GM12878 (cell line): ENCODE data around the gene CLEC7A. TPM values are rescaled to one million over a fixed set of nuclear protein-coding genes. Genes with fewer than 3 reads are reported as not detected.
A peak's percentile ranks its signal among the peaks of the same experiment; 100 is the strongest.

Experiments
- ASH2L ChIP-seq: fragments of 300-600, 200-600 bp; sonication (generic); IDR thresholded peaks from 2 replicates; pipeline ENCODE4 v1.6.1; 2017; ENCODE audit warnings: low read depth, mild to moderate bottlenecking, borderline replicate concordance
- BACH1 ChIP-seq: fragments of 450-650 bp; IDR thresholded peaks from 2 replicates; pipeline ENCODE4 v1.6.1; 2017; ENCODE audit warnings: mild to moderate bottlenecking, borderline replicate concordance
- E2F4 ChIP-seq: IDR thresholded peaks from 2 replicates; pipeline ENCODE4 v1.6.1; 2012; ENCODE audit warnings: low read depth, low read length, improper control_type of control experiment
- E2F8 ChIP-seq: fragments of 450-650 bp; IDR thresholded peaks from 2 replicates; pipeline ENCODE4 v1.6.1; 2018; ENCODE audit warnings: mild to moderate bottlenecking, low read depth, moderate library complexity; ENCODE audit not compliant: partially characterized antibody
- HDAC2 ChIP-seq: fragments of 200-600 bp; sonication (generic); IDR thresholded peaks from 2 replicates; pipeline ENCODE4 v1.6.1; 2017
- HDAC6 ChIP-seq: fragments of 200-600 bp; sonication (generic); IDR thresholded peaks from one replicate; pipeline ENCODE4 v1.8.0; 2017; ENCODE audit warnings: antibody characterized with exemption; ENCODE audit not compliant: unreplicated experiment
- HDGF ChIP-seq: fragments of 450-650 bp; IDR thresholded peaks from 2 replicates; pipeline ENCODE4 v1.6.1; 2016; ENCODE audit warnings: antibody characterized with exemption
- JUND ChIP-seq: IDR thresholded peaks from 2 replicates; pipeline ENCODE4 v1.6.1; 2012; ENCODE audit warnings: low read depth, mild to moderate bottlenecking, low read length, improper control_type of control experiment, moderate library complexity
- KLF5 ChIP-seq: fragments of 450-650 bp; IDR thresholded peaks from 2 replicates; pipeline ENCODE4 v1.6.1; 2014; ENCODE audit warnings: mild to moderate bottlenecking; ENCODE audit not compliant: partially characterized antibody
- NFIC ChIP-seq: IDR thresholded peaks from 2 replicates; pipeline ENCODE4 v1.6.1; 2012; ENCODE audit warnings: low read depth, mild to moderate bottlenecking, inconsistent platforms, low read length, moderate library complexity
- POLR2A ChIP-seq: IDR thresholded peaks from 2 replicates; pipeline ENCODE4 v1.6.1; 2011; ENCODE audit warnings: low read depth, mild to moderate bottlenecking, low read length
- SUPT20H ChIP-seq: IDR thresholded peaks from 2 replicates; pipeline ENCODE4 v1.6.1; 2011; ENCODE audit warnings: low read depth, mild to moderate bottlenecking, low read length, moderate library complexity, borderline replicate concordance; ENCODE audit not compliant: control insufficient read depth
- ZBTB11 ChIP-seq: fragments of 450-650 bp; formaldehyde crosslinking; IDR thresholded peaks from 2 replicates; pipeline ENCODE4 v1.5.0; 2022; ENCODE audit warnings: mild to moderate bottlenecking, missing genetic modification characterization
- ZNF384 ChIP-seq: IDR thresholded peaks from 2 replicates; pipeline ENCODE4 v1.6.1; 2012; ENCODE audit warnings: low read depth, mild to moderate bottlenecking, low read length, improper control_type of control experiment, borderline replicate concordance
- polyA plus RNA-seq, 11 experiments: library from polyadenylated mRNA; depleted of rRNA in 4 of 11; unstranded in 6 of 11; stranded (reverse) in 5 of 11; fragments of >200 nt; fragmentation: Nextera tagmentation in 4 of 11; fragmentation: Illumina TruSeq in 1 of 11; extraction: Ambion mirVana in 4 of 11; extraction: Trizol in 1 of 11; gene quantifications; 1 replicate in 1 of 11; 2 replicates in 10 of 11; pipeline versions ENCODE4 v1.2.1 to v1.2.3, GENCODE V29; 2011 to 2016; ENCODE audit warnings: inconsistent platforms in 2 of 11, missing spikeins in 2 of 11, low read depth in 1 of 11
- total RNA-seq, 4 experiments: library from RNA; depleted of rRNA in 3 of 4; stranded (reverse); fragments of >200 nt in 3 of 4; fragmentation: Illumina TruSeq in 1 of 4; extraction: Trizol in 1 of 4; gene quantifications; 2 replicates each; pipeline versions ENCODE4 v1.2.1 to v1.2.3, GENCODE V29; 2013 to 2021
- TF ChIP-seq, protein P1 (sequence below): IDR thresholded peaks from 2 replicates; pipeline ENCODE4 v1.6.1; 2012; ENCODE audit warnings: low read length, inconsistent platforms
- TF ChIP-seq, protein P2 (sequence below): IDR thresholded peaks from 2 replicates; pipeline ENCODE4 v1.6.1; 2012; ENCODE audit warnings: mild to moderate bottlenecking, low read depth, low read length

CLEC7A gene
- total and polyA plus RNA-seq, 10 of the 15 experiments (the other 5 are each of a cell fraction or from before 2014, with no cell fraction given) = not detected

- TF ChIP-seq NFIC (peak; percentile 48), KLF5 (no peak), ASH2L (no peak), BACH1 (no peak), ZBTB11 (no peak), E2F8 (no peak), E2F4 (no peak), HDAC2 (no peak), HDGF (no peak), ZNF384 (no peak), POLR2A (no peak), SUPT20H (no peak), JUND (no peak), HDAC6 (no peak)
- TF ChIP-seq, protein P1, sequence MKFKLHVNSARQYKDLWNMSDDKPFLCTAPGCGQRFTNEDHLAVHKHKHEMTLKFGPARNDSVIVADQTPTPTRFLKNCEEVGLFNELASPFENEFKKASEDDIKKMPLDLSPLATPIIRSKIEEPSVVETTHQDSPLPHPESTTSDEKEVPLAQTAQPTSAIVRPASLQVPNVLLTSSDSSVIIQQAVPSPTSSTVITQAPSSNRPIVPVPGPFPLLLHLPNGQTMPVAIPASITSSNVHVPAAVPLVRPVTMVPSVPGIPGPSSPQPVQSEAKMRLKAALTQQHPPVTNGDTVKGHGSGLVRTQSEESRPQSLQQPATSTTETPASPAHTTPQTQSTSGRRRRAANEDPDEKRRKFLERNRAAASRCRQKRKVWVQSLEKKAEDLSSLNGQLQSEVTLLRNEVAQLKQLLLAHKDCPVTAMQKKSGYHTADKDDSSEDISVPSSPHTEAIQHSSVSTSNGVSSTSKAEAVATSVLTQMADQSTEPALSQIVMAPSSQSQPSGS = 0 out of 2 replicates have a peak, but pooled peaks have one; percentile 13
- TF ChIP-seq, protein P2, sequence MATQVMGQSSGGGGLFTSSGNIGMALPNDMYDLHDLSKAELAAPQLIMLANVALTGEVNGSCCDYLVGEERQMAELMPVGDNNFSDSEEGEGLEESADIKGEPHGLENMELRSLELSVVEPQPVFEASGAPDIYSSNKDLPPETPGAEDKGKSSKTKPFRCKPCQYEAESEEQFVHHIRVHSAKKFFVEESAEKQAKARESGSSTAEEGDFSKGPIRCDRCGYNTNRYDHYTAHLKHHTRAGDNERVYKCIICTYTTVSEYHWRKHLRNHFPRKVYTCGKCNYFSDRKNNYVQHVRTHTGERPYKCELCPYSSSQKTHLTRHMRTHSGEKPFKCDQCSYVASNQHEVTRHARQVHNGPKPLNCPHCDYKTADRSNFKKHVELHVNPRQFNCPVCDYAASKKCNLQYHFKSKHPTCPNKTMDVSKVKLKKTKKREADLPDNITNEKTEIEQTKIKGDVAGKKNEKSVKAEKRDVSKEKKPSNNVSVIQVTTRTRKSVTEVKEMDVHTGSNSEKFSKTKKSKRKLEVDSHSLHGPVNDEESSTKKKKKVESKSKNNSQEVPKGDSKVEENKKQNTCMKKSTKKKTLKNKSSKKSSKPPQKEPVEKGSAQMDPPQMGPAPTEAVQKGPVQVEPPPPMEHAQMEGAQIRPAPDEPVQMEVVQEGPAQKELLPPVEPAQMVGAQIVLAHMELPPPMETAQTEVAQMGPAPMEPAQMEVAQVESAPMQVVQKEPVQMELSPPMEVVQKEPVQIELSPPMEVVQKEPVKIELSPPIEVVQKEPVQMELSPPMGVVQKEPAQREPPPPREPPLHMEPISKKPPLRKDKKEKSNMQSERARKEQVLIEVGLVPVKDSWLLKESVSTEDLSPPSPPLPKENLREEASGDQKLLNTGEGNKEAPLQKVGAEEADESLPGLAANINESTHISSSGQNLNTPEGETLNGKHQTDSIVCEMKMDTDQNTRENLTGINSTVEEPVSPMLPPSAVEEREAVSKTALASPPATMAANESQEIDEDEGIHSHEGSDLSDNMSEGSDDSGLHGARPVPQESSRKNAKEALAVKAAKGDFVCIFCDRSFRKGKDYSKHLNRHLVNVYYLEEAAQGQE = no peak
Observed at GRCh38 chr12:10147714-10148403, 17.9 kb upstream of the CLEC7A start (continued).
